ENCODE data around the gene FRMD7.

DNA sequence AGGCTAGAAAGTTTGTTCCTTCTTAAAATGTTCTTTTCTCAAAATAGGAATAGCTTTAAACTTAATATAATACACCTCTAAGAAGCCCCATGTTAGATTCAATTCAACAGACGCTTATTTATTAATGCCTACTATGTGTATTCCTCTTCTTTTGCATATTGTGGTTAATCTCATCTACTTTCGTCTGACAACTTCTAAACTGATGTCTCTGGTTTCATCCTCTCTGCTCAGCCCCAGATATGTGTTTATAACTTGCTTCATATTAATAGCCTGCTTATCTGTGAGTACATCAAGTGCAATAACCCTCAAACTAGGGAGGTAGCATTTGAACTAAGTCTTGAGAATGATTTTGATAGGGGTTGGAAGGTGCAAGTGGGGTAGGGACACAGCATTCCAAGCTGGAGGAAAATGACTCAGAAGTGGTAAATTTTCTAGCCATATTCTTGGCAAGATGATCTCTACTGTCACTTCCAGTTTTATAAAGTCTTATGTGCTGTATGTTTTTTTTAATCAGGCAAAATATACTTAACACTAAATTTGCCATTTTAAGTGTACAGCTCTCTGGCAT, 67.8 kb downstream of the FRMD7 start:
- TF ChIP-seq, protein P1, sequence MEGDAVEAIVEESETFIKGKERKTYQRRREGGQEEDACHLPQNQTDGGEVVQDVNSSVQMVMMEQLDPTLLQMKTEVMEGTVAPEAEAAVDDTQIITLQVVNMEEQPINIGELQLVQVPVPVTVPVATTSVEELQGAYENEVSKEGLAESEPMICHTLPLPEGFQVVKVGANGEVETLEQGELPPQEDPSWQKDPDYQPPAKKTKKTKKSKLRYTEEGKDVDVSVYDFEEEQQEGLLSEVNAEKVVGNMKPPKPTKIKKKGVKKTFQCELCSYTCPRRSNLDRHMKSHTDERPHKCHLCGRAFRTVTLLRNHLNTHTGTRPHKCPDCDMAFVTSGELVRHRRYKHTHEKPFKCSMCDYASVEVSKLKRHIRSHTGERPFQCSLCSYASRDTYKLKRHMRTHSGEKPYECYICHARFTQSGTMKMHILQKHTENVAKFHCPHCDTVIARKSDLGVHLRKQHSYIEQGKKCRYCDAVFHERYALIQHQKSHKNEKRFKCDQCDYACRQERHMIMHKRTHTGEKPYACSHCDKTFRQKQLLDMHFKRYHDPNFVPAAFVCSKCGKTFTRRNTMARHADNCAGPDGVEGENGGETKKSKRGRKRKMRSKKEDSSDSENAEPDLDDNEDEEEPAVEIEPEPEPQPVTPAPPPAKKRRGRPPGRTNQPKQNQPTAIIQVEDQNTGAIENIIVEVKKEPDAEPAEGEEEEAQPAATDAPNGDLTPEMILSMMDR (conservative IDR thresholded peaks at IDR 0.05; ENCODE audit: low read depth in 2 of 2) = no peak
- TF ChIP-seq EZH2 (IDR thresholded peaks at IDR 0.05; ENCODE audit: low read depth, unreplicated experiment) (no peak), POLR2AphosphoS5 (IDR thresholded peaks at IDR 0.05; ENCODE audit: low read depth) (no peak), JUNB (IDR thresholded peaks at IDR 0.05; ENCODE audit: unreplicated experiment) (no peak), EZH2phosphoT487 (IDR thresholded peaks at IDR 0.05; ENCODE audit: unreplicated experiment) (no peak), CREB1 (CRISPR knock-in tag; IDR thresholded peaks at IDR 0.05; ENCODE audit: low read depth) (no peak), STAT1 (IDR thresholded peaks at IDR 0.05; ENCODE audit: unreplicated experiment) (no peak), NANOG (IDR thresholded peaks at IDR 0.05; ENCODE audit: borderline replicate concordance) (no peak), ZNF114 (CRISPR knock-in tag; IDR thresholded peaks at IDR 0.05) (no peak), ZNF331 (CRISPR knock-in tag; IDR thresholded peaks at IDR 0.05; ENCODE audit: low read depth) (no peak)
- TF ChIP-seq, protein P2, sequence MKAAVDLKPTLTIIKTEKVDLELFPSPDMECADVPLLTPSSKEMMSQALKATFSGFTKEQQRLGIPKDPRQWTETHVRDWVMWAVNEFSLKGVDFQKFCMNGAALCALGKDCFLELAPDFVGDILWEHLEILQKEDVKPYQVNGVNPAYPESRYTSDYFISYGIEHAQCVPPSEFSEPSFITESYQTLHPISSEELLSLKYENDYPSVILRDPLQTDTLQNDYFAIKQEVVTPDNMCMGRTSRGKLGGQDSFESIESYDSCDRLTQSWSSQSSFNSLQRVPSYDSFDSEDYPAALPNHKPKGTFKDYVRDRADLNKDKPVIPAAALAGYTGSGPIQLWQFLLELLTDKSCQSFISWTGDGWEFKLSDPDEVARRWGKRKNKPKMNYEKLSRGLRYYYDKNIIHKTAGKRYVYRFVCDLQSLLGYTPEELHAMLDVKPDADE (IDR thresholded peaks at IDR 0.05) = no peak
- TF ChIP-seq, protein P3, sequence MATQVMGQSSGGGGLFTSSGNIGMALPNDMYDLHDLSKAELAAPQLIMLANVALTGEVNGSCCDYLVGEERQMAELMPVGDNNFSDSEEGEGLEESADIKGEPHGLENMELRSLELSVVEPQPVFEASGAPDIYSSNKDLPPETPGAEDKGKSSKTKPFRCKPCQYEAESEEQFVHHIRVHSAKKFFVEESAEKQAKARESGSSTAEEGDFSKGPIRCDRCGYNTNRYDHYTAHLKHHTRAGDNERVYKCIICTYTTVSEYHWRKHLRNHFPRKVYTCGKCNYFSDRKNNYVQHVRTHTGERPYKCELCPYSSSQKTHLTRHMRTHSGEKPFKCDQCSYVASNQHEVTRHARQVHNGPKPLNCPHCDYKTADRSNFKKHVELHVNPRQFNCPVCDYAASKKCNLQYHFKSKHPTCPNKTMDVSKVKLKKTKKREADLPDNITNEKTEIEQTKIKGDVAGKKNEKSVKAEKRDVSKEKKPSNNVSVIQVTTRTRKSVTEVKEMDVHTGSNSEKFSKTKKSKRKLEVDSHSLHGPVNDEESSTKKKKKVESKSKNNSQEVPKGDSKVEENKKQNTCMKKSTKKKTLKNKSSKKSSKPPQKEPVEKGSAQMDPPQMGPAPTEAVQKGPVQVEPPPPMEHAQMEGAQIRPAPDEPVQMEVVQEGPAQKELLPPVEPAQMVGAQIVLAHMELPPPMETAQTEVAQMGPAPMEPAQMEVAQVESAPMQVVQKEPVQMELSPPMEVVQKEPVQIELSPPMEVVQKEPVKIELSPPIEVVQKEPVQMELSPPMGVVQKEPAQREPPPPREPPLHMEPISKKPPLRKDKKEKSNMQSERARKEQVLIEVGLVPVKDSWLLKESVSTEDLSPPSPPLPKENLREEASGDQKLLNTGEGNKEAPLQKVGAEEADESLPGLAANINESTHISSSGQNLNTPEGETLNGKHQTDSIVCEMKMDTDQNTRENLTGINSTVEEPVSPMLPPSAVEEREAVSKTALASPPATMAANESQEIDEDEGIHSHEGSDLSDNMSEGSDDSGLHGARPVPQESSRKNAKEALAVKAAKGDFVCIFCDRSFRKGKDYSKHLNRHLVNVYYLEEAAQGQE (IDR thresholded peaks at IDR 0.05; ENCODE audit: unreplicated experiment) = no peak

Data from GM23338 (cell line).